ENCODE results near the gene COQ6.

DNA sequence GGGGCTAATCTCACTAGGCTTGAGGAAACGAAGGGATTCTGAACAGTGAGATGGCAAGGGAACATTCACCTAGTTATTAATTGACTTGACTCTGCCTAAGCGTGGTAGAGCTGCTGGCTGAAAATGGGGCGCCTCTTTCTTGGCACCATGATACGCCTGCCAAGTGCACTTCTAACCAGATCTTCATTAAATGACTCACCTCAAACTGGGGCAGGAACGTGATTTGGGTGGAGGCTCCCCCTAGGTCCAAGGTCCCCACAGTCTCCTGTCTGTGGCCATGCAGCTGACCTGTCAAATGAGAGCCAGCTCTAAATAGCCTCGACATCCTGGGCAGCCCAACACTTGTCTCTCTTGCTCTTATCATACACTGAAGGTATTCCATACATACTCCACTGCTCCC lies 26.0 kb downstream of the COQ6 start:
- TF ChIP-seq CTCF (IDR thresholded peaks at IDR 0.05) (no peak), EP300 (IDR thresholded peaks at IDR 0.05) (no peak), POLR2A (IDR thresholded peaks at IDR 0.05) (no peak)
